ENCODE data around the gene ZMYM4.

Gene ZMYM4

GRCh38 chr1:35255276-35255675, 13.2 kb upstream of the ZMYM4 start:
- FAIRE-seq (no peak), DNase-seq (ENCODE audit: insufficient read length) (no peak)
- TF ChIP-seq TAF1 (IDR thresholded peaks at IDR 0.05; ENCODE audit: borderline replicate concordance, low read depth, low read length), result no peak
- no peak for TF ChIP-seq POLR2A (IDR thresholded peaks at IDR 0.05; ENCODE audit: low read depth, low read length)
- TF ChIP-seq POLR2AphosphoS5 (IDR thresholded peaks at IDR 0.05; ENCODE audit: low read depth, low read length), result no peak

GRCh38 chr1:35259561-35259960, 8.9 kb upstream of the ZMYM4 start:
- TF ChIP-seq POLR2AphosphoS5 (IDR thresholded peaks at IDR 0.05; ENCODE audit: low read depth, low read length) (no peak), TAF1 (IDR thresholded peaks at IDR 0.05; ENCODE audit: borderline replicate concordance, low read depth, low read length) (no peak), POLR2A (IDR thresholded peaks at IDR 0.05; ENCODE audit: low read depth, low read length) (no peak)
- FAIRE-seq (no peak), DNase-seq (ENCODE audit: insufficient read length) (no peak)

- FAIRE-seq, result no peak
- TF ChIP-seq TAF1 (IDR thresholded peaks at IDR 0.05; ENCODE audit: borderline replicate concordance, low read depth, low read length) (no peak), POLR2AphosphoS5 (IDR thresholded peaks at IDR 0.05; ENCODE audit: low read depth, low read length) (no peak), POLR2A (IDR thresholded peaks at IDR 0.05; ENCODE audit: low read depth, low read length) (no peak)
Measured at GRCh38 chr1:35261412-35262120, 6.9 kb upstream of the ZMYM4 start.

GRCh38 chr1:35264035-35264434, 4.5 kb upstream of the ZMYM4 start:
- FAIRE-seq (peak; percentile 30), DNase-seq (ENCODE audit: insufficient read length) (no peak)
- TF ChIP-seq POLR2A (IDR thresholded peaks at IDR 0.05; ENCODE audit: low read depth, low read length), result no peak
- no peak for TF ChIP-seq POLR2AphosphoS5 (IDR thresholded peaks at IDR 0.05; ENCODE audit: low read depth, low read length)
- no peak for TF ChIP-seq TAF1 (IDR thresholded peaks at IDR 0.05; ENCODE audit: borderline replicate concordance, low read depth, low read length)

More at GRCh38 chr1:35261412-35262120, 6.9 kb upstream of the ZMYM4 start:
- DNase-seq (ENCODE audit: insufficient read length), result no peak

GRCh38 chr1:35264871-35265270, 3.6 kb upstream of the ZMYM4 start:
- DNase-seq (ENCODE audit: insufficient read length) (no peak), FAIRE-seq (no peak)
- no peak for TF ChIP-seq POLR2AphosphoS5 (IDR thresholded peaks at IDR 0.05; ENCODE audit: low read depth, low read length)
- TF ChIP-seq POLR2A (IDR thresholded peaks at IDR 0.05; ENCODE audit: low read depth, low read length), result no peak
- TF ChIP-seq TAF1 (IDR thresholded peaks at IDR 0.05; ENCODE audit: borderline replicate concordance, low read depth, low read length), result no peak

- FAIRE-seq (no peak), DNase-seq (ENCODE audit: insufficient read length) (no peak)
- no peak for TF ChIP-seq POLR2AphosphoS5 (IDR thresholded peaks at IDR 0.05; ENCODE audit: low read depth, low read length)
- TF ChIP-seq POLR2A (IDR thresholded peaks at IDR 0.05; ENCODE audit: low read depth, low read length), result no peak
- TF ChIP-seq TAF1 (IDR thresholded peaks at IDR 0.05; ENCODE audit: borderline replicate concordance, low read depth, low read length), result no peak
Measured at GRCh38 chr1:35266306-35266705, 2.2 kb upstream of the ZMYM4 start.

GRCh38 chr1:35269201-35269988, 886 bp downstream of the ZMYM4 start:
- FAIRE-seq, result peak; percentile 65
- TF ChIP-seq POLR2A (IDR thresholded peaks at IDR 0.05; ENCODE audit: low read depth, low read length) (no peak), TAF1 (IDR thresholded peaks at IDR 0.05; ENCODE audit: borderline replicate concordance, low read depth, low read length) (no peak), POLR2AphosphoS5 (IDR thresholded peaks at IDR 0.05; ENCODE audit: low read depth, low read length) (no peak)
- DNase-seq (ENCODE audit: insufficient read length), result no peak

- DNase-seq (ENCODE audit: insufficient read length), result no peak
- FAIRE-seq, result peak; percentile 72
- TF ChIP-seq POLR2A (IDR thresholded peaks at IDR 0.05; ENCODE audit: low read depth, low read length), result no peak
- TF ChIP-seq TAF1 (IDR thresholded peaks at IDR 0.05; ENCODE audit: borderline replicate concordance, low read depth, low read length), result no peak
- no peak for TF ChIP-seq POLR2AphosphoS5 (IDR thresholded peaks at IDR 0.05; ENCODE audit: low read depth, low read length)
Measured at GRCh38 chr1:35269989-35270289, 1.4 kb downstream of the ZMYM4 start.

- DNase-seq (ENCODE audit: insufficient read length), result no peak
- no peak for FAIRE-seq
- TF ChIP-seq TAF1 (IDR thresholded peaks at IDR 0.05; ENCODE audit: borderline replicate concordance, low read depth, low read length), result no peak
Measured at GRCh38 chr1:35270836-35271235, 2.3 kb downstream of the ZMYM4 start.

- no peak for DNase-seq (ENCODE audit: insufficient read length)
- FAIRE-seq, result no peak
Measured at GRCh38 chr1:35274197-35274596, 5.7 kb downstream of the ZMYM4 start.

GRCh38 chr1:35278886-35279554, 10.5 kb downstream of the ZMYM4 start:
- TF ChIP-seq POLR2A (IDR thresholded peaks at IDR 0.05; ENCODE audit: low read depth, low read length), result no peak
- no peak for TF ChIP-seq POLR2AphosphoS5 (IDR thresholded peaks at IDR 0.05; ENCODE audit: low read depth, low read length)
- TF ChIP-seq TAF1 (IDR thresholded peaks at IDR 0.05; ENCODE audit: borderline replicate concordance, low read depth, low read length), result no peak
- no peak for DNase-seq (ENCODE audit: insufficient read length)
- FAIRE-seq, result no peak

More at GRCh38 chr1:35274197-35274596, 5.7 kb downstream of the ZMYM4 start:
- TF ChIP-seq TAF1 (IDR thresholded peaks at IDR 0.05; ENCODE audit: borderline replicate concordance, low read depth, low read length), result no peak
- no peak for TF ChIP-seq POLR2A (IDR thresholded peaks at IDR 0.05; ENCODE audit: low read depth, low read length)
- no peak for TF ChIP-seq POLR2AphosphoS5 (IDR thresholded peaks at IDR 0.05; ENCODE audit: low read depth, low read length)

GRCh38 chr1:35279555-35279904, 11.0 kb downstream of the ZMYM4 start:
- FAIRE-seq (no peak), DNase-seq (ENCODE audit: insufficient read length) (no peak)
- TF ChIP-seq TAF1 (IDR thresholded peaks at IDR 0.05; ENCODE audit: borderline replicate concordance, low read depth, low read length) (no peak), POLR2AphosphoS5 (IDR thresholded peaks at IDR 0.05; ENCODE audit: low read depth, low read length) (no peak), POLR2A (IDR thresholded peaks at IDR 0.05; ENCODE audit: low read depth, low read length) (no peak)

Measured in GM12892 (cell line).